GM18502 (cell line): Measurements from ENCODE around the gene THOC5.

Experiments used
- ATAC-seq: cut with Tn5 transposase; IDR thresholded peaks from one replicate; pipeline ENCODE4 v1.9.1; 2021; ENCODE audit warnings: mild to moderate bottlenecking; ENCODE audit not compliant: unreplicated experiment, poor library complexity

Gene THOC5

DNA sequence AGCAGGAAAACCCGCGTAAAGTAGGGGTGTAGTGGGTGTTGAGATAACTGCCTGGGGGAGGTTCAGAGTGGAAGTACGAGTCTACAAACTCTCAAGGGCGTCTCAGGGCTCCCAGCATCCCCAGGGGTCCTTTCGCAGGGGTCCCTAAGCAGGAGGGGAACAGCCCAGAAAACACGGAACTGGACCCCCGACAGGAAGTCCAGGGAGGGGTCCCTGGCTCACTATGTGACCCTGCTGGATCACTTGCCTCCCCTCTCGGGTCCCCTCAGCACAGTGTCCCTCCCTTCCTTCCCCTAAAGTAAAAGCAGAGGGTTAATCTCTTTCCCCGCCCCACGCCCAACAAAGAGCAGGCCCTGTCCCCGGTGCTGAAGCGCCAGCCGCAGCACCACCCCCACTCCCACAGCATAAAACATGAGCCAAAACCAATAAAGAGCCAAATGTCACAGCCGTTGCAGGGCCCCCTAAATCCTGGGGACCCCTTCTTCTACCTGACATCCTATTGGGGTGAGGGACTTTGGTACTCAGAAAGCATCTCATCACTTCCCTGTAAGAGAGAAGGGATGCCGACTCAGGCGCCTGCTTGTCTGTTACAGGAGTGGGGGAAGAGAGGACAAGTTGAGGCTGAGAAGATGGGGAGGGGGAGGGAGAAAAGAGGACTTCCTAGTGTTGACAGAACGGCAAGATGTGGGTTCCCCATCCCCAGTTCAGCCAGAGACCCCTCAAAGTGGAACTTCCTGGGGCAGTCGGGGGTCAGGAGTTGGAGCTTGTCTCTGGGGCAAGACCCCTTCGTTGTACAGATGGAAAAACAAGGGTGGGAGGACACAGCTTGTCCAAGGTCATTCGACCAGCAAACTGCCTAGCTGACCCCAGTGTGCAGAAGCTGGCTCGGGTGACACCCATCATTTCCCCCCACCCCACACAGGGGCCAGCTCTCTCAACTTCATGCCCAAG is 75.0 kb downstream of the THOC5 start:
- ATAC-seq, result no peak

DNA sequence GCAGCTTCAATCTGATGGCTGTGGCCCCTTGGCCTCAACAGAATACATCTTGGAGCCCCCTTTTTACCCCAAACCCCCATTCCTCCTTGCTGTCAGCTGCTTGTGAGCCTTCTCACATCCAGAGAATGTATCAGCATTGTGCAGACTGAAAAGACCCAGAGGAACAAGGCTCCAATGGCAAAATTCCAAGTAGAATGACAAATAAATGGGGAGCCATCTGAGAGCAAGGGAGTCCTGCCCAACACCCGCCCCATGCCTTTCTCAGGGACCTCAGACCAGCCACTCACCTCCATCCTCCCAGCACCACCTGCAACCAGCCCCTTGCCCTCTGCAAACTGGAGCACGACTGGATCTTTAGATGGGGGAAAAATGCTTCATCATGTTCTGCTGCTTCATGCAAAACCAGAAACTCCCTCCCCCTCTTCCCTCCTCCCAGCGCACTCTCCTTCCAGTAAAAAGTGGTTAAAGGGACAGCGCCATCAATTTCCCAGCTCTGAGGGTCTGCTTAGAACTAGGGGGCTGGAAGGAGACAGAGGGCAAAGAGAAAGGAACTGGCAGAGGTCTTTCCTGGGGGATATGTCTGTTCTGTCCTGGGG is 75.7 kb downstream of the THOC5 start:
- no peak for ATAC-seq

DNA sequence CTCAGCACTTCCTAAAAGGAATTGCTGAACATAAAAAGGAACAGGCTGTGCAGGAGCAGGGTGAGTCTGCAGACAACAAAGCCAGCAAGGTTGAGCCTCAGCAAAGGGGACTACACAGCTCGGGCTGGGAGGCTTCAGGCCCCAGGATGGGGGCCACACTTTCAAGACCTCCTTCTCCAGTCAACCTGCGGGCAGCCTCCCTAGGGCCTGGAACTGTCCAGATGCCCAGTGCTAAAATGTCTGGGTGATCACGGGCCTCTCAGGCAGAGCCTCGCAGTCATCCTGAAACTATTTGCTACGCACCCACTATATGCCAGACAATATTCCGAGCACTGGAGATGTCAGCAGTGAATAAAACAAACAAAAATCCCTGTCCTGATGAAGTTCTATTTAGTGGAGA is 77.4 kb downstream of the THOC5 start:
- no peak for ATAC-seq

DNA sequence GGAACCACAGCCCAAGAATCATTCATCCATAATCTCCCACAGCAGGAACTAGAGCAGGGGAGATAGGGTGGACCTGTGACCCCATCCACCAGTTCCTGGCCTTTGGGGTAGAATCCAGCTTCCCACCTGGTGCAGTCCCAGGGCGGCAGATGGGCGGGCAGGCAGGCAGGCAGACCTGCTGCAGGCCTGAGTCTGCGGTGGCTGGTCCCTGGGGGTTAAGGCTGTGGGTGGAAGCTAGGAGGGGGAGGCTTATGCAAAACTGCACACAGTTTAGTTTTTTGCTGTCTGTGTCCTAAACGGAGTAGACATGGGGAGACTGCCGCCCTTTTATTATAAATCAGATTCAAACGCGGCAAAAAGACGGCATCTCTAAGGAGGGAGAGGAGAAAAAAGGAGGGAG is 78.0 kb downstream of the THOC5 start:
- peak; percentile 63 for ATAC-seq

DNA sequence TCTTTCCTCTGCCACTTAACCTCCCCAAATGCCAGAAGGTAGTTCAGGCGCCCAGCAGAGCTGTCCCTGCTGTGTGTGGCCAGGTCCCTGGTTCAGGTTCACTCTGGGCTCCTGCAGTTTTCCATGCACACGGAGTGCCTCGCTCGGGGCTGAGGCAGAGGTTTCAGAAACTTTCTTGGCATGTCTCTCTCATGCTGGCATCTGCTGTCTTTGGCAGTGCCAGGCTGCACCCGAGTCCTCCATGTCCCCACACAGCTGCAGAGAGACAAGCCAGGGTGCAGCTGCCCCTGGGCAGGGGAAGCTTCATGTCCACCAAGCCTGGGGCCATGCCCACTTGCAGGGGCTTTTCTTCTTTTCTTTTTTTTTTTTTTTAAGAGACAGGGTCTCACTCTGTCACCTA is 80.6 kb downstream of the THOC5 start:
- ATAC-seq, result no peak

DNA sequence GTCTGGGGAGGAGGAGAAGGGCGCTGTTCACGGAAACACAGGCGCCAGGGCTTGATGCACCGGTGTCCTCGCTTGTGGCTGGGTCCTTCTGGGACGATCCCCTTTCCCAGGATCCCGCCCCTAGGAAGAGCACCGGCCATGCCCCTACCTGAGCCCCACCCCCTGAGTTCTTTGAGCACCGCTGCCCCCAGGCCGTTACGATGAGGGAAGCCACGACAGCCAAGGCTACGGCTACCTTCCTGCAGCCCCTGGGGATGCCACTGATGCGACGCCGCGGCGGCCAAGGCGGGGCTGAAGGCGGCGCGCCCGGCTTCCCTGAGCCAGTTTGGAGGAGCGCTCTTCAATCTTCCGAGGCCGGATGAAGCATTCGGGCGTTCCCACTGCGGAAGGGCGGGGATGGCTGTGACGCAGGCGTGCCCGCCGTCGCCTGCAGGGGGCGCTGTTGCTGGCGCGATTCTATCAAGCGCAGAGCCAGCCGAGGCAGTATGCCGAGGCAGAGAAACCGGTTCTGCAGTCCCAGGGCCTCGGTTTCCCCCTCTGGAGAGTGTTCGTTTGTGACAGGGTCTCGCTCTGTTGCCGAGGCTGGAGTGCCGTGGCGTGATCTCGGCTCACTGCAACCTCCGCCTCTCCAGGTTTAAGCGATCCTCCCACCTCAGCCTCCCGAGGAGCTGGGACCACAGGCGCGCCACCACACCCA is 83.2 kb downstream of the THOC5 start:
- ATAC-seq, result no peak

DNA sequence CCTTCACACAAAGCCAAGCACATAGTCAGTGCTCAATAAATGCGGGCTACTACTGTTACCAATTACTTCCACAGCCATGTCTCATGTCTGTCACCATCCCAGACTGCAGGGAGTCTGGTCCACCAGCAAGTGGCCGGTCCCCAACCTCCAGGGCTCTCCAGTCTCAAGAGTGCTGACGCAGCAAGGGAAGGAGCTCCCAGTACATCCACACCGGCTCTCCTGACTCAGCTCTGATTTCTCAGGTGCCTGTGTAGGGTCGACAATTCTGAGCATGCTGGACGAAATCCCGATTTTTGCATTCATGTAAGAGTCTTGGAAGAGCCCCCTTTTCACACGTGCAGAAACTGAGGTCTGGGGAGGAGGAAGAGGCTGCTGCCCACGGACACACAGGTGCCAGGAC is 83.8 kb downstream of the THOC5 start:
- no peak for ATAC-seq

DNA sequence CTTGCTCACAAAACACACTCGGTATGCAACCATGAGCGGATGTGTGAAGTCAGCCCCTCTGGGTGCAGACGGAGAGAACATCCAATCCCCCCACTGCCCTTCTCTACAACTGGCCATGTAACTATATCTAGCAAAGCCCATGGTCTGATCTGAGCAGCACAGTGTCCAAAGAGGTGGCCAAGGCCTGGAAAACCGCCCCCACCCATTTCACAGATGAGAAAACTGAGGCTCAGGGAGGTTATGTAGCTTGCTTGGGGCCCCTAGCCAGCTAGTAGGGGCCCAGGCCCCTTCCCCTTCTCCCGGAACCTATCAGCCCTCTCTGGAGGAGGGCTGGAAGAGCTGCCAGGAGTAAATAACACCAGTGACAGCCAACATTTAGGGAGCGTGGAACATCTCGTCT is 89.0 kb downstream of the THOC5 start:
- no peak for ATAC-seq

DNA sequence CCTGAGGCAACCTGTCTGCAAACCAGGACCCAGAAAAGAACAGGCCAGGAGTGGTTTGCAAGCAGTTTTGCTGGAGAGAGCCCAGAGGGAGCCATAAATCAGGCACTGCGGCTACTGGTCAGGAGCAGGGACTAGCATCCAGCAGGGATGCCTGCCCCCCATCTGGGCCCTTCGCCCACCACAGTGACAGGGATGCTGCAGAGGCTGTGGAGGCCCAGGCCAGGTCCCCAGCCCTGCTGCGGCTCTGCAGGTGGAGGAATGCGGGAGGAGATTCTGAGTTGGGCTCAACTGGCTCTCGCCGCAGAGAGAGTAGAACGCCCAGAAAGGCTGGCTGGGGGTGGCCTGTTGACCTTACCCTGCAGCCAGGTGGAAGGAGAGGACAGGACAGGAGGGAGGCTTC is 89.9 kb downstream of the THOC5 start:
- ATAC-seq, result no peak

DNA sequence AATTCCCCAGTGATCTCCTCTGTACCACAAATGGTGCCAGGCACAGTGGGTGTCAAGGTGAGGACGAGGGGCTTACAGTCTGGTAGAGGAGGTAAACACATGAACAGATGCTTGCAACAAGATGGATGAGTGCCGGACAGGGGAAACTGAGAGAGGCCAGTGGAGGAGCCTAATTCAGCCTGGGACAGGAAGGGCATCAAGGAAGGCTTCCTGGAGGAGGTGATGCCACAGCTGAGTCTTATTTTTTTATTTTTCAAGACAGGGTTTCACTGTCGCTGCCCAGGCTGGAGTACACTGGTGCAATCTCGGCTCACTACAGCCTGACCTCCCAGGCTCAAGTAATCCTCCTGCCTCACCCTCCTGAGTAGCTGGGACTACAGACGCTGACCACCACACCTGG is 92.3 kb downstream of the THOC5 start:
- no peak for ATAC-seq

DNA sequence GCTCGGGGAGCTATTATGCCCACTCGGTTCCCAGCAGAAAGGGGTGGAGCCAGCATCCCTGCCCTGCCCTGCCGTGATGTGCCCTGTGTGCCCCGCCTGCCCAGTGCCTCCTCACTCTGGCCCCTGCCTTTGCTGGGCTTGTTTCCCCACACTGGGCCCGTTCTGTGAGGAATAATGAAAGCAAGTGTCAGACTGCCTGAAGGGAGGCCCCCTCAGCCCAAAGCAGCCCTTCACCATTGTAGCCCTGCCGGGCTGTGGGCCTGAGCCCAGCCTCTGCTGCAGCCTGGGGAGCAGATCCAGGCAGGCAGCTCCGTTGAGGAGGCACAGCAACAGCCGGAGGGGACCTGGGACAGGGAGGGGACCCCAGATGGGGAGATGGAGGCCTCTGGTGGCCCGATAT is 93.8 kb downstream of the THOC5 start:
- ATAC-seq, result no peak

DNA sequence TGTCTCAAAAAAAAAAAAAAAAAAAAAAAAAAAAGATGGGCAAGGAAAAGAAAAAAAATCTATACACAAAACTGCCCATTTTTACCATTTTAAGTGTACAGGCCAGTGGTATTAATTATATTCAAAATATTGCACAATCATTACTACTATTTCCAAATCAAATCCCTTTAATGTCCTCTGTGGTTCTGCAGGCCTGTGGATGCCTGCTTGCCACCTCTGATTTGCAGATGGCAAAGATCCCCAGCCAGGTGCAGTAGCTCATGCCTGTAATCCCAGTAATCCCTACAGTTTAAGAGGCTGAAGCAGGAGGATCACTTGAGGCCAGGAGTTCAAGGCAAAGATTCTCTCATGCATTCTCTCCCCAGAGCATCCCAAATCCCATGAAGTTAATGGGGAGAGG is 95.0 kb downstream of the THOC5 start:
- ATAC-seq, result no peak

DNA sequence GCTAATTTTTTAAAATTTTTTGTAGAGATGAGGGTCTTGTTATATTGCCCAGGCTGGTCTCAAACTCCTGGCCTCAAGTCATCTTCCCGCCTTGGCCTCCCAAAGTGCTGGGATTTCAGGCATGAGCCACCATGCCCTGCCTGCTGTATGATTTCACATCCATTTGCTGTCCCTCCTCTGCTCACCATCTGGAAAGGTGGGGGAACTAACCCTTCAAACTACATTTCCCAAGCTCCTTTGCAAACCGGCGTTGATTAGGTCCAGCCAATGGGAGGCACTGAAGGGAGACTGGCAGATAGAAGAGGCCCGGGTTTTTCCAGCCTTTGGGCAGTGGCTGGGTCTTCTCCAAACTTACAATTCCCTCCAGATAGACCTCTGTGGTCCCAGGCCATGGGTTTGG is 95.8 kb downstream of the THOC5 start:
- ATAC-seq, result peak; percentile 45

DNA sequence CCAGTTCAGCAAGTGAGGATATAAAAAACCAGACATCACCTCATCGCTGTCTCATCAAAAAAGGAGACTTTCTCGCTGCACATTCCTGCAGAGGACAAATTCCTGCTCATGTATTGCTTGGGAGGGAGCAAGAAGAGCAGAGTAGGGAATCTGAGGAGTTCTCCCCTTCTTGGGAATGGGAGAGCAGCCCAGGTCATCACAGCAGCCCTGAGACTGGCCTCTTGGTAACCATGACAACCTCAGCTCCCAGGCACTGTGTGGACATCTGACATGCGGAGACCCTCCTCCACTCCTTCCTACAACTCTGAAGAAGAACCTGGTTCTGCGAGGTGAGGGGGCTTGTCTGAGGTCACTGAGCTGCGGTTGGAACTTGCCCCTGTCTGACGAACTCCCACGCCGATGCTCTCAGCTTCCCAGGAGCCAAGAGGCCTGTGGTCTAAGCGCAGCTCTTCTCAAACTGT is 97.3 kb downstream of the THOC5 start:
- ATAC-seq, result no peak
